ENCODE results near the gene SLC25A34. TPM values are rescaled to one million over a fixed set of nuclear protein-coding genes. Genes with fewer than 3 reads are reported as not detected.

SLC25A34 gene
- total and polyA plus RNA-seq, 4 experiments from 2014 or later: 0.08 to 4.2 (median 2.2) TPM; not detected in 1

- Histone ChIP-seq H3K36me3 (ENCODE audit: insufficient read depth, low read length) (peaks cover 25% of the 10 kb centered on the region), H3K4me1 (ENCODE audit: insufficient read depth, low read length) (no peaks in the 10 kb centered on the region), H3K27me3 (ENCODE audit: insufficient read depth, low read length) (no peaks in the 10 kb centered on the region), H3K4me3 (ENCODE audit: low read length in 2 of 2) (no peak overlapping the region), H3K9me3 (ENCODE audit: control insufficient read depth in 1 of 2, low read length in 2 of 2) (no peaks in the 10 kb centered on the region), H3K27ac (ENCODE audit: low read depth, low read length) (no peak overlapping the region)
- intact Hi-C loops (cut with micrococcal nuclease): no loop called here
- no peaks in the 10 kb centered on the region for H3K4me1 Mint-ChIP-seq
- peaks cover 0 to 28% of the 10 kb centered on the region in 2 donors for H3K36me3 Mint-ChIP-seq
- peaks cover 0 to 2% (median 0%) of the 10 kb centered on the region in 8 donors for H3K9me3 Mint-ChIP-seq
- CTCF ChIA-PET (ENCODE audit: partially characterized antibody): no interaction called here
- H3K27me3 Mint-ChIP-seq: no peaks in the 10 kb centered on the region
- no peak for DNase-seq
- POLR2A ChIA-PET (ENCODE audit: partially characterized antibody): no interaction called here
- no peak overlapping the region for H3K4me3 Mint-ChIP-seq
- peak overlapping the region in 1 of 7 donors; percentile 30 for H3K27ac Mint-ChIP-seq
These were observed 2.8 kb upstream of the SLC25A34 start for GRCh38 chr1:15733218-15733725.

DNA sequence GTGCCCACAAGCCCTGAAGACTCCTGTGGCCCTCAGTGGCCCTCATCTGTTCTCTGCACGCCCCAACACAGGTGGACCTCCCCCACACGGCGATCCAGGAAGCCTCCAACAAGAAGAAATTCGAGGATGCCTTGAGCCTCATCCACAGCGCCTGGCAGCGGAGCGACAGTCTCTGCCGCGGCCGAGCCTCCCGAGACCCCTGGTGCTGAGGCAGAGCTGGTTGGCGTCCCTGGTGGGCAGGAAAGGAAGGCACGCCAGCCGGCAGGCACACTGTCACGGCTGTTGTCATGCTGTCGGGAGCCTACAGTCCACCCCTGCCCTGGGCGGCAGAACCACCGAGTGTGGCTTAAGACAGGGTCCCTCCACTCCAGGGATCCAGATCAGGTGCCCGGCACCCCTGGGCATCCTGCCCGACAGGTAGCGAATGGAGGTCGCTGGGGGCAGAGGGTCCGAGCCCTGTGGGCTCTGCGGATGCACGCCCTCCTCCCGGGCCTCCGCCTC, 2.3 kb upstream of the SLC25A34 start:
- no peak overlapping the region for H3K4me3 ChIP-seq (ENCODE audit: low read length in 2 of 2)
- H3K4me3 Mint-ChIP-seq: no peak overlapping the region
- POLR2A ChIA-PET (ENCODE audit: partially characterized antibody): no interaction called here
- CTCF ChIA-PET (ENCODE audit: partially characterized antibody): no interaction called here
- H3K9me3 Mint-ChIP-seq: peaks cover 0 to 2% (median 0%) of the 10 kb centered on the region in 8 donors
- no peaks in the 10 kb centered on the region for H3K4me1 ChIP-seq (ENCODE audit: insufficient read depth, low read length)
- no peaks in the 10 kb centered on the region for H3K9me3 ChIP-seq (ENCODE audit: control insufficient read depth in 1 of 2, low read length in 2 of 2)
- no peaks in the 10 kb centered on the region for H3K4me1 Mint-ChIP-seq
- peak overlapping the region in 1 of 7 donors; percentile 30 for H3K27ac Mint-ChIP-seq
- intact Hi-C loops (cut with micrococcal nuclease): no loop called here
- peaks cover 0 to 23% of the 10 kb centered on the region in 2 donors for H3K36me3 Mint-ChIP-seq
- DNase-seq: no peak
- H3K27me3 Mint-ChIP-seq: no peaks in the 10 kb centered on the region
- no peak overlapping the region for H3K27ac ChIP-seq (ENCODE audit: low read depth, low read length)
- H3K27me3 ChIP-seq (ENCODE audit: insufficient read depth, low read length): no peaks in the 10 kb centered on the region
- peaks cover 20% of the 10 kb centered on the region for H3K36me3 ChIP-seq (ENCODE audit: insufficient read depth, low read length)

DNA sequence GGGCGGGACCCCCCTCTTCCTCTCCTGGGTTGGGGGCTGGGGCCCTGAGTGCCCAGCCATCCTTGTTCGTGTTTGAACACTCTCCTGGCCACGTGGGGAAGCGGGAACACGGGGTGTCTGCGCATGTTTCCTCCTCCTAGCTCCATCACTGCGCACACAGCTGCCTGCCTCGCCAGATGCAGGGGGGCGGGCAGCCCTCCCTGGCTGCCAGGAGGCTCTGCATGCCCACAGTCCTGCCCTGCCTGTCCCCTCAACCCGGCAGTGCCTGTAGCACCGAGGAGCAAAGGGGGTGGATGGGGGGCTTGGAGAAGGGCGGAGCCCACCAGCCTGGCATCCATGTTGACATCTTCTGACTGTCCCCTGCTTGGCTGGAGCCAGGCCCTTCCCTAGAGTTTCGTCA, 1.8 kb upstream of the SLC25A34 start:
- H3K4me1 ChIP-seq (ENCODE audit: insufficient read depth, low read length): no peaks in the 10 kb centered on the region
- H3K4me1 Mint-ChIP-seq: no peaks in the 10 kb centered on the region
- no peak for DNase-seq
- H3K4me3 Mint-ChIP-seq: no peak overlapping the region
- no peak overlapping the region for H3K27ac Mint-ChIP-seq
- H3K27ac ChIP-seq (ENCODE audit: low read depth, low read length): no peak overlapping the region
- H3K36me3 Mint-ChIP-seq: peaks cover 0 to 18% of the 10 kb centered on the region in 2 donors
- H3K27me3 ChIP-seq (ENCODE audit: insufficient read depth, low read length): no peaks in the 10 kb centered on the region
- peaks cover 15% of the 10 kb centered on the region for H3K36me3 ChIP-seq (ENCODE audit: insufficient read depth, low read length)
- CTCF ChIA-PET (ENCODE audit: partially characterized antibody): no interaction called here
- POLR2A ChIA-PET (ENCODE audit: partially characterized antibody): no interaction called here
- H3K4me3 ChIP-seq (ENCODE audit: low read length in 2 of 2): no peak overlapping the region
- H3K27me3 Mint-ChIP-seq: no peaks in the 10 kb centered on the region
- H3K9me3 Mint-ChIP-seq: peaks cover 0 to 2% (median 0%) of the 10 kb centered on the region in 8 donors
- no peaks in the 10 kb centered on the region for H3K9me3 ChIP-seq (ENCODE audit: control insufficient read depth in 1 of 2, low read length in 2 of 2)
- intact Hi-C loops (cut with micrococcal nuclease): no loop called here

GRCh38 chr1:15734901-15735300, 1.2 kb upstream of the SLC25A34 start:
- Histone ChIP-seq H3K4me3 (ENCODE audit: low read length in 2 of 2) (no peak overlapping the region), H3K4me1 (ENCODE audit: insufficient read depth, low read length) (no peaks in the 10 kb centered on the region), H3K36me3 (ENCODE audit: insufficient read depth, low read length) (peaks cover 11% of the 10 kb centered on the region), H3K9me3 (ENCODE audit: control insufficient read depth in 1 of 2, low read length in 2 of 2) (no peaks in the 10 kb centered on the region), H3K27ac (ENCODE audit: low read depth, low read length) (no peak overlapping the region), H3K27me3 (ENCODE audit: insufficient read depth, low read length) (no peaks in the 10 kb centered on the region)
- Mint-ChIP-seq H3K4me3 (no peak overlapping the region), H3K4me1 (no peaks in the 10 kb centered on the region), H3K27me3 (no peaks in the 10 kb centered on the region), H3K27ac (no peak overlapping the region), H3K36me3 (peaks cover 0 to 14% of the 10 kb centered on the region in 2 donors), H3K9me3 (peaks cover 0 to 2% (median 0%) of the 10 kb centered on the region in 8 donors)
- POLR2A ChIA-PET (ENCODE audit: partially characterized antibody): no interaction called here
- no peak for DNase-seq
- CTCF ChIA-PET (ENCODE audit: partially characterized antibody): no interaction called here
- intact Hi-C loops (cut with micrococcal nuclease): no loop called here

DNA sequence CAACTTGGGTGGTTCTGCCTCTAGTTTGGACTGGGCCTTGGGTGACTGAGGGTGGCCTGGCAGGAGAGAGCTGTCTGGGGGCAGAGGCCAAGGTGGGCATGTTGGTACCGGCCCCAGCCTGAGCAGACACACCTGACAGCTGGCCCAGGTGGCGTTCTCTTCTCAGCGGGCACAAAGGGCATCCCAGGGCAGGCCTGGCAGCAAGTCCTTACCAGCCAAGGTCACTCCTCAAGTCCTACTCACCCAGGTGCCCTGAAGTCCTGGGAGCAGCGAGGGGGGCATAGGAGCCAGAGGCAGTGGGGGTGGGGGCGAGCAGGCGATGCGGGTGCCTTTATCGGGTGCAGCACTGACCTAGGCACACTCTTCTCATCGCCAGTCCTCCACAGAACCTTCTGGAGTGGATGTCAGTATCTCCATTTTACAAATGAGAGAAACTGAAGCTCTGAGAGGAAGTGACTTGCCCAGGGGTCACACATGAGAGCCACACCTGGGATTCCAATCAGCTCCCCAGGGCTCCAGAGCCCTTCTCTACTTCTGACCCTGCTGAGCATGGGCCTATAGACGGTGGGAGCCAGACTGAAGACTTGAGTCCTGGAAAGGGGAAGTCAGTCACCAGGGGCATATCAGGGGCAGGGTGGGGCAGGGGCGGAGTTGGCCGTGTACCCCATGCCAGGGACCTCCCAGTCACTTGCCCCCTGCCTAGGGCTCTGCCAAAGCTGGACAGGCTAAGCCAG, 587 bp upstream of the SLC25A34 start:
- Histone ChIP-seq H3K4me1 (ENCODE audit: insufficient read depth, low read length) (no peaks in the 10 kb centered on the region), H3K9me3 (ENCODE audit: control insufficient read depth in 1 of 2, low read length in 2 of 2) (no peaks in the 10 kb centered on the region), H3K4me3 (ENCODE audit: low read length in 2 of 2) (no peak overlapping the region), H3K27ac (ENCODE audit: low read depth, low read length) (no peak overlapping the region), H3K36me3 (ENCODE audit: insufficient read depth, low read length) (peaks cover 10% of the 10 kb centered on the region), H3K27me3 (ENCODE audit: insufficient read depth, low read length) (no peaks in the 10 kb centered on the region)
- Mint-ChIP-seq H3K9me3 (peaks cover 0 to 2% (median 0%) of the 10 kb centered on the region in 8 donors), H3K36me3 (peaks cover 0 to 14% of the 10 kb centered on the region in 2 donors), H3K4me1 (no peaks in the 10 kb centered on the region), H3K27me3 (no peaks in the 10 kb centered on the region), H3K27ac (peak overlapping the region in 2 of 7 donors; percentile 22 to 58), H3K4me3 (no peak overlapping the region)
- intact Hi-C loops (cut with micrococcal nuclease): no loop called here
- POLR2A ChIA-PET (ENCODE audit: partially characterized antibody): no interaction called here
- CTCF ChIA-PET (ENCODE audit: partially characterized antibody): no interaction called here
- no peak for DNase-seq

- Histone ChIP-seq H3K4me1 (ENCODE audit: insufficient read depth, low read length) (peaks cover 7% of the 10 kb centered on the region), H3K27ac (ENCODE audit: low read depth, low read length) (no peak overlapping the region), H3K9me3 (ENCODE audit: control insufficient read depth in 1 of 2, low read length in 2 of 2) (no peaks in the 10 kb centered on the region), H3K27me3 (ENCODE audit: insufficient read depth, low read length) (no peaks in the 10 kb centered on the region), H3K4me3 (ENCODE audit: low read length in 2 of 2) (no peak overlapping the region), H3K36me3 (ENCODE audit: insufficient read depth, low read length) (no peaks in the 10 kb centered on the region)
- Mint-ChIP-seq H3K36me3 (peaks cover 0 to 14% of the 10 kb centered on the region in 2 donors), H3K27me3 (no peaks in the 10 kb centered on the region), H3K27ac (no peak overlapping the region), H3K4me3 (no peak overlapping the region), H3K9me3 (peaks cover 0 to 2% (median 0%) of the 10 kb centered on the region in 8 donors), H3K4me1 (peaks cover 5 to 6% (median 6%) of the 10 kb centered on the region in 4 donors)
- intact Hi-C loops (cut with micrococcal nuclease): no loop called here
- no peak for DNase-seq
- ChIA-PET CTCF (ENCODE audit: partially characterized antibody) (interaction anchor here (1.1 kb wide), 2 partner anchors 14 to 141 kb away, joined by 3 read pairs; no protein-coding TSS in a partner anchor), POLR2A (ENCODE audit: partially characterized antibody) (no interaction called here)
These were observed 819 bp downstream of the SLC25A34 start for GRCh38 chr1:15736892-15737261.

DNA sequence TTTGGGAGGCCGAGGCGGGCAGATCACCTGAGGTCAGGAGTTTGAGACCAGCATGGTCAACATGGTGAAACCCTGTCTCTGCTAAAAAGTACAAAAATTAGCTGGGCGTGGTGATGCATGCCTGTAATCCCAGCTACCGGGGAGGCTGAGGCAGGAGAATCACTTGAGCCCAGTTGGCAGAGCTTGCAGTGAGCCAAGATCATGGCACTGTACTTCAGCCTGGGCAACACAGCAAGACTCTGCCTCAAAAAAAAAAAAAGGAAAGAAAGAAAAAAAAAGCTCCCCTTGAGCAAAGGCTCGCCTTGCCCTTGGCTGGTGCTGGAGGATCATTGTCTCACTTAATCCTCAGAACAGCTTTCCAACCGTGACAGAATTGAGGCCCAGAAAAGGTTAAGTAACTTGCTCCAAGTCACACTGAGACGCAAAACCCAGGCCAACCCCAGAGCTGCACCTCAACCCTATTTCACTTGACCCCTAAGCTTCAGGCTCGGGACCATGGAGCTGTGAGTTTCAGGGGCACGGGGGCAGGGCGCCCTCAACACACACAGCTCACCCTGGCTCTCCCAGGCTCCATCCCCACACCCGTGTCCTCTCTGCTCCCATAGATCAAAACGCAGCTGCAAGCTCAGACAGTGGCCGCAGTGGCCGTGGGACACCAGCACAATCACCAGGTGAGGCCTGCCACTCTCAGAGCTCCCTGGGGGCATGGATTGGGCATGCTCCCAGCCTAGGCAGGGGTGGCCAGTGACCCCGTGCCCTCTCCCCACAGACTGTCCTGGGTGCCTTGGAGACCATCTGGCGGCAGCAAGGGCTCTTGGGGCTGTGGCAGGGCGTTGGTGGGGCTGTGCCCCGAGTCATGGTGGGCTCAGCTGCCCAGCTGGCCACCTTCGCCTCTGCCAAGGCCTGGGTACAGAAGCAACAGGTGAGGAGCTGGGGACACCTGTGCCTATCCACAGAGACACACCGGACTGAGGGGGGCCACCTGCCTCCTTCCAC, 1.6 kb downstream of the SLC25A34 start:
- H3K27me3 Mint-ChIP-seq: no peaks in the 10 kb centered on the region
- peak overlapping the region in 1 of 7 donors; percentile 84 for H3K27ac Mint-ChIP-seq
- H3K36me3 Mint-ChIP-seq: peaks cover 0 to 9% of the 10 kb centered on the region in 2 donors
- no peaks in the 10 kb centered on the region for H3K9me3 ChIP-seq (ENCODE audit: control insufficient read depth in 1 of 2, low read length in 2 of 2)
- ChIA-PET CTCF (ENCODE audit: partially characterized antibody) (interaction anchor here (1.1 to 1.8 kb wide), 5 partner anchors 10 to 143 kb away, joined by 3 to 6 read pairs (median 3); no protein-coding TSS in a partner anchor), POLR2A (ENCODE audit: partially characterized antibody) (no interaction called here)
- H3K4me3 Mint-ChIP-seq: no peak overlapping the region
- H3K36me3 ChIP-seq (ENCODE audit: insufficient read depth, low read length): no peaks in the 10 kb centered on the region
- H3K4me1 Mint-ChIP-seq: peaks cover 5 to 6% (median 6%) of the 10 kb centered on the region in 4 donors
- H3K4me1 ChIP-seq (ENCODE audit: insufficient read depth, low read length): peaks cover 7% of the 10 kb centered on the region
- no peaks in the 10 kb centered on the region for H3K27me3 ChIP-seq (ENCODE audit: insufficient read depth, low read length)
- intact Hi-C loops (cut with micrococcal nuclease): no loop called here
- no peak overlapping the region for H3K4me3 ChIP-seq (ENCODE audit: low read length in 2 of 2)
- peaks cover 0 to 2% (median 0%) of the 10 kb centered on the region in 8 donors for H3K9me3 Mint-ChIP-seq
- DNase-seq: no peak
- no peak overlapping the region for H3K27ac ChIP-seq (ENCODE audit: low read depth, low read length)
